ENCODE measurements around the gene ITPRIPL1.

The ITPRIPL1 gene

GRCh38 chr2:96361751-96362150, 36.6 kb downstream of the ITPRIPL1 start:
- no peak for DNase-seq

- DNase-seq, result no peak
Observed at GRCh38 chr2:96369186-96369585, 44.1 kb downstream of the ITPRIPL1 start.

- DNase-seq, result no peak
Observed at GRCh38 chr2:96374211-96374951, 49.3 kb downstream of the ITPRIPL1 start.

All from effector CD8-positive, alpha-beta T cell (primary cell).